WTC11 (cell line): Measurements from ENCODE around the gene EIF3L. TPM values are rescaled to one million over a fixed set of nuclear protein-coding genes. Genes with fewer than 3 reads are reported as not detected.
A peak's percentile ranks its signal among the peaks of the same experiment; 100 is the strongest.

Source experiments
- CREB1 ChIP-seq: sonication (generic); formaldehyde crosslinking; IDR thresholded peaks from 2 replicates; pipeline ENCODE4 v1.8.0; 2023; ENCODE audit warnings: mild to moderate bottlenecking, missing genetic modification reagents
- ETV6 ChIP-seq: sonication (generic); formaldehyde crosslinking; IDR thresholded peaks from 2 replicates; pipeline ENCODE4 v1.8.1; 2022; ENCODE audit warnings: mild to moderate bottlenecking, missing genetic modification reagents
- FOXK1 ChIP-seq: sonication (generic); formaldehyde crosslinking; IDR thresholded peaks from 2 replicates; pipeline ENCODE4 v1.8.0; 2022; ENCODE audit warnings: mild to moderate bottlenecking, moderate library complexity, missing genetic modification reagents
- FOXP1 ChIP-seq: sonication (generic); formaldehyde crosslinking; IDR thresholded peaks from 2 replicates; pipeline ENCODE4 v1.8.0; 2022; ENCODE audit warnings: missing genetic modification reagents, mild to moderate bottlenecking, moderate library complexity, borderline replicate concordance
- HMGA2 ChIP-seq: fragments of 250-450 bp; sonication (Bioruptor Pico); IDR thresholded peaks from 2 replicates; pipeline ENCODE4 v1.4.0; 2021; ENCODE audit warnings: mild to moderate bottlenecking, moderate library complexity
- JUN ChIP-seq: sonication (generic); formaldehyde crosslinking; IDR thresholded peaks from 2 replicates; pipeline ENCODE4 v1.8.0; 2023; ENCODE audit warnings: mild to moderate bottlenecking, missing genetic modification reagents
- RORB ChIP-seq: fragments of 250-450 bp; sonication (Bioruptor Pico); IDR thresholded peaks from 2 replicates; pipeline ENCODE4 v1.9.0; 2021; ENCODE audit warnings: mild to moderate bottlenecking
- SMAD3 ChIP-seq: sonication (generic); formaldehyde crosslinking; IDR thresholded peaks from 2 replicates; pipeline ENCODE4 v1.8.0; 2022; ENCODE audit warnings: missing genetic modification reagents, mild to moderate bottlenecking, borderline replicate concordance
- ZBTB21 ChIP-seq: sonication (generic); formaldehyde crosslinking; IDR thresholded peaks from 2 replicates; pipeline ENCODE4 v1.8.1; 2023; ENCODE audit warnings: mild to moderate bottlenecking, missing genetic modification reagents, borderline replicate concordance
- ZNF232 ChIP-seq: sonication (generic); formaldehyde crosslinking; IDR thresholded peaks from 2 replicates; pipeline ENCODE4 v1.8.0; 2022; ENCODE audit warnings: mild to moderate bottlenecking, missing genetic modification reagents
- ZNF317 ChIP-seq: sonication (generic); formaldehyde crosslinking; IDR thresholded peaks from 2 replicates; pipeline ENCODE4 v1.8.1; 2023; ENCODE audit warnings: low read depth, mild to moderate bottlenecking, moderate library complexity, missing genetic modification reagents, borderline replicate concordance
- ZNF416 ChIP-seq: fragments of 250-450 bp; sonication (Bioruptor Pico); IDR thresholded peaks from 2 replicates; pipeline ENCODE4 v1.9.0; 2021; ENCODE audit warnings: mild to moderate bottlenecking, inconsistent platforms
- total RNA-seq: library from RNA; stranded (reverse); gene quantifications from 3 replicates; pipeline ENCODE4 v1.2.3, GENCODE V29; 2021
- TF ChIP-seq, protein P1 (sequence below): sonication (generic); formaldehyde crosslinking; IDR thresholded peaks from 2 replicates; pipeline ENCODE4 v1.8.0; 2023; ENCODE audit warnings: missing genetic modification reagents, mild to moderate bottlenecking, borderline replicate concordance
- TF ChIP-seq, protein P2 (sequence below): sonication (generic); formaldehyde crosslinking; IDR thresholded peaks from 2 replicates; pipeline ENCODE4 v1.8.1; 2023; ENCODE audit warnings: mild to moderate bottlenecking, missing genetic modification reagents
- TF ChIP-seq, protein P3 (sequence below): sonication (generic); formaldehyde crosslinking; IDR thresholded peaks from 2 replicates; pipeline ENCODE4 v1.8.1; 2022; ENCODE audit warnings: missing genetic modification reagents, borderline replicate concordance
- TF ChIP-seq, protein P4 (sequence below): sonication (generic); formaldehyde crosslinking; IDR thresholded peaks from 2 replicates; pipeline ENCODE4 v1.8.1; 2023; ENCODE audit warnings: mild to moderate bottlenecking, missing genetic modification reagents, borderline replicate concordance
- TF ChIP-seq, protein P5 (sequence below): sonication (generic); formaldehyde crosslinking; IDR thresholded peaks from 2 replicates; pipeline ENCODE4 v1.8.1; 2023; ENCODE audit warnings: mild to moderate bottlenecking, missing genetic modification reagents, moderate library complexity
- TF ChIP-seq, protein P6 (sequence below): fragments of 200-600 bp; IDR thresholded peaks from 2 replicates; pipeline ENCODE4 v1.8.0; 2022; ENCODE audit warnings: antibody characterized with exemption
- TF ChIP-seq, protein P7 (sequence below): sonication (generic); formaldehyde crosslinking; IDR thresholded peaks from 2 replicates; pipeline ENCODE4 v1.8.1; 2022; ENCODE audit warnings: mild to moderate bottlenecking, moderate library complexity, missing genetic modification reagents
- TF ChIP-seq, protein P8 (sequence below): fragments of 250-450 bp; sonication (Bioruptor Pico); IDR thresholded peaks from 2 replicates; pipeline ENCODE4 v1.8.0; 2021; ENCODE audit warnings: mild to moderate bottlenecking

The EIF3L gene
- total RNA-seq, 1 experiment from 2014 or later: 611 TPM

DNA sequence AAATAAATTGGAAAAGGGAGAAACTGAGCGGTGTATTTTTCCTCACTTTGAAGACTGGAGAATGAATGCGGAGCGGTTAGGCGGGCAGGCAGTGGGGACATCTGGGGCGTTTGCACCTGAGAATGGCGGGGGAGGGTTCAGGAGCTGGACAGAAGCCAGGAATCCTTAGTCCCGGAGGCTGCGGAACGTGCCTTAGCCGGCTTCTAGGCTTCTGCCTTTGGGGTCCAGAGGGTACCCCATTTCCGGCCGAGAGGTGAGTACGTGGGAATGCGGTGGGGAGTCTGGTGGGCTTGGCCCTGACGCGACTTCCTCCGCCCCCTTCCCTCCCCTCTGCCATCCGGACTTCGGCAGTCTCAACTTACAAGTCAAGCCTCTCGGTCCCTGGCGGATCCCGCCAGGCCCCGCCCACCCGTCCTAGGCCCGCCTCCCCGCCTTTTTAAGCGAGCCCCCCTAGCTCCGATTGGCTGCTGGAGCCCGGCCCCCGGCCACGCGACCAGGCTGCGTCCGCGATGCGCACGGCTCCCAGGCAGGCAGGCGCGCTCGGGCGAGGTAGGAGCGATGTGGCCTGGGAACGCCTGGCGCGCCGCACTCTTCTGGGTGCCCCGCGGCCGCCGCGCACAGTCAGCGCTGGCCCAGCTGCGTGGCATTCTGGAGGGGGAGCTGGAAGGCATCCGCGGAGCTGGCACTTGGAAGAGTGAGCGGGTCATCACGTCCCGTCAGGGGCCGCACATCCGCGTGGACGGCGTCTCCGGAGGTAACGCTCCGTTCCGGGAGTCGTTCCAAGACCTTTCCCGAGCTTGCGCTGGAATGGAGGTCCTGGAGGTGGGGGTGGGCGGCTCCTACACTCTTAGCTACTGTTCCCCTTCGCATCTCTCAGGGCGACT lies 41.6 kb upstream of the EIF3L start, which contains the start of gene GCAT (continued):
- TF ChIP-seq, protein P1, sequence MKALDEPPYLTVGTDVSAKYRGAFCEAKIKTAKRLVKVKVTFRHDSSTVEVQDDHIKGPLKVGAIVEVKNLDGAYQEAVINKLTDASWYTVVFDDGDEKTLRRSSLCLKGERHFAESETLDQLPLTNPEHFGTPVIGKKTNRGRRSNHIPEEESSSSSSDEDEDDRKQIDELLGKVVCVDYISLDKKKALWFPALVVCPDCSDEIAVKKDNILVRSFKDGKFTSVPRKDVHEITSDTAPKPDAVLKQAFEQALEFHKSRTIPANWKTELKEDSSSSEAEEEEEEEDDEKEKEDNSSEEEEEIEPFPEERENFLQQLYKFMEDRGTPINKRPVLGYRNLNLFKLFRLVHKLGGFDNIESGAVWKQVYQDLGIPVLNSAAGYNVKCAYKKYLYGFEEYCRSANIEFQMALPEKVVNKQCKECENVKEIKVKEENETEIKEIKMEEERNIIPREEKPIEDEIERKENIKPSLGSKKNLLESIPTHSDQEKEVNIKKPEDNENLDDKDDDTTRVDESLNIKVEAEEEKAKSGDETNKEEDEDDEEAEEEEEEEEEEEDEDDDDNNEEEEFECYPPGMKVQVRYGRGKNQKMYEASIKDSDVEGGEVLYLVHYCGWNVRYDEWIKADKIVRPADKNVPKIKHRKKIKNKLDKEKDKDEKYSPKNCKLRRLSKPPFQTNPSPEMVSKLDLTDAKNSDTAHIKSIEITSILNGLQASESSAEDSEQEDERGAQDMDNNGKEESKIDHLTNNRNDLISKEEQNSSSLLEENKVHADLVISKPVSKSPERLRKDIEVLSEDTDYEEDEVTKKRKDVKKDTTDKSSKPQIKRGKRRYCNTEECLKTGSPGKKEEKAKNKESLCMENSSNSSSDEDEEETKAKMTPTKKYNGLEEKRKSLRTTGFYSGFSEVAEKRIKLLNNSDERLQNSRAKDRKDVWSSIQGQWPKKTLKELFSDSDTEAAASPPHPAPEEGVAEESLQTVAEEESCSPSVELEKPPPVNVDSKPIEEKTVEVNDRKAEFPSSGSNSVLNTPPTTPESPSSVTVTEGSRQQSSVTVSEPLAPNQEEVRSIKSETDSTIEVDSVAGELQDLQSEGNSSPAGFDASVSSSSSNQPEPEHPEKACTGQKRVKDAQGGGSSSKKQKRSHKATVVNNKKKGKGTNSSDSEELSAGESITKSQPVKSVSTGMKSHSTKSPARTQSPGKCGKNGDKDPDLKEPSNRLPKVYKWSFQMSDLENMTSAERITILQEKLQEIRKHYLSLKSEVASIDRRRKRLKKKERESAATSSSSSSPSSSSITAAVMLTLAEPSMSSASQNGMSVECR (CRISPR knock-in tag): peak; percentile 80; the same call in 1 of the 2 replicates
- TF ChIP-seq, protein P2, sequence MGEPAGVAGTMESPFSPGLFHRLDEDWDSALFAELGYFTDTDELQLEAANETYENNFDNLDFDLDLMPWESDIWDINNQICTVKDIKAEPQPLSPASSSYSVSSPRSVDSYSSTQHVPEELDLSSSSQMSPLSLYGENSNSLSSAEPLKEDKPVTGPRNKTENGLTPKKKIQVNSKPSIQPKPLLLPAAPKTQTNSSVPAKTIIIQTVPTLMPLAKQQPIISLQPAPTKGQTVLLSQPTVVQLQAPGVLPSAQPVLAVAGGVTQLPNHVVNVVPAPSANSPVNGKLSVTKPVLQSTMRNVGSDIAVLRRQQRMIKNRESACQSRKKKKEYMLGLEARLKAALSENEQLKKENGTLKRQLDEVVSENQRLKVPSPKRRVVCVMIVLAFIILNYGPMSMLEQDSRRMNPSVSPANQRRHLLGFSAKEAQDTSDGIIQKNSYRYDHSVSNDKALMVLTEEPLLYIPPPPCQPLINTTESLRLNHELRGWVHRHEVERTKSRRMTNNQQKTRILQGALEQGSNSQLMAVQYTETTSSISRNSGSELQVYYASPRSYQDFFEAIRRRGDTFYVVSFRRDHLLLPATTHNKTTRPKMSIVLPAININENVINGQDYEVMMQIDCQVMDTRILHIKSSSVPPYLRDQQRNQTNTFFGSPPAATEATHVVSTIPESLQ (CRISPR knock-in tag): no peak
- TF ChIP-seq, protein P3, sequence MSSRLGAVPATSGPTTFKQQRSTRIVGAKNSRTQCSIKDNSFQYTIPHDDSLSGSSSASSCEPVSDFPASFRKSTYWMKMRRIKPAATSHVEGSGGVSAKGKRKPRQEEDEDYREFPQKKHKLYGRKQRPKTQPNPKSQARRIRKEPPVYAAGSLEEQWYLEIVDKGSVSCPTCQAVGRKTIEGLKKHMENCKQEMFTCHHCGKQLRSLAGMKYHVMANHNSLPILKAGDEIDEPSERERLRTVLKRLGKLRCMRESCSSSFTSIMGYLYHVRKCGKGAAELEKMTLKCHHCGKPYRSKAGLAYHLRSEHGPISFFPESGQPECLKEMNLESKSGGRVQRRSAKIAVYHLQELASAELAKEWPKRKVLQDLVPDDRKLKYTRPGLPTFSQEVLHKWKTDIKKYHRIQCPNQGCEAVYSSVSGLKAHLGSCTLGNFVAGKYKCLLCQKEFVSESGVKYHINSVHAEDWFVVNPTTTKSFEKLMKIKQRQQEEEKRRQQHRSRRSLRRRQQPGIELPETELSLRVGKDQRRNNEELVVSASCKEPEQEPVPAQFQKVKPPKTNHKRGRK: no peak
- peak; percentile 86 for TF ChIP-seq FOXK1
- TF ChIP-seq RORB (CRISPR knock-in tag): no peak
- TF ChIP-seq ETV6: peak; percentile 87
- TF ChIP-seq, protein P4, sequence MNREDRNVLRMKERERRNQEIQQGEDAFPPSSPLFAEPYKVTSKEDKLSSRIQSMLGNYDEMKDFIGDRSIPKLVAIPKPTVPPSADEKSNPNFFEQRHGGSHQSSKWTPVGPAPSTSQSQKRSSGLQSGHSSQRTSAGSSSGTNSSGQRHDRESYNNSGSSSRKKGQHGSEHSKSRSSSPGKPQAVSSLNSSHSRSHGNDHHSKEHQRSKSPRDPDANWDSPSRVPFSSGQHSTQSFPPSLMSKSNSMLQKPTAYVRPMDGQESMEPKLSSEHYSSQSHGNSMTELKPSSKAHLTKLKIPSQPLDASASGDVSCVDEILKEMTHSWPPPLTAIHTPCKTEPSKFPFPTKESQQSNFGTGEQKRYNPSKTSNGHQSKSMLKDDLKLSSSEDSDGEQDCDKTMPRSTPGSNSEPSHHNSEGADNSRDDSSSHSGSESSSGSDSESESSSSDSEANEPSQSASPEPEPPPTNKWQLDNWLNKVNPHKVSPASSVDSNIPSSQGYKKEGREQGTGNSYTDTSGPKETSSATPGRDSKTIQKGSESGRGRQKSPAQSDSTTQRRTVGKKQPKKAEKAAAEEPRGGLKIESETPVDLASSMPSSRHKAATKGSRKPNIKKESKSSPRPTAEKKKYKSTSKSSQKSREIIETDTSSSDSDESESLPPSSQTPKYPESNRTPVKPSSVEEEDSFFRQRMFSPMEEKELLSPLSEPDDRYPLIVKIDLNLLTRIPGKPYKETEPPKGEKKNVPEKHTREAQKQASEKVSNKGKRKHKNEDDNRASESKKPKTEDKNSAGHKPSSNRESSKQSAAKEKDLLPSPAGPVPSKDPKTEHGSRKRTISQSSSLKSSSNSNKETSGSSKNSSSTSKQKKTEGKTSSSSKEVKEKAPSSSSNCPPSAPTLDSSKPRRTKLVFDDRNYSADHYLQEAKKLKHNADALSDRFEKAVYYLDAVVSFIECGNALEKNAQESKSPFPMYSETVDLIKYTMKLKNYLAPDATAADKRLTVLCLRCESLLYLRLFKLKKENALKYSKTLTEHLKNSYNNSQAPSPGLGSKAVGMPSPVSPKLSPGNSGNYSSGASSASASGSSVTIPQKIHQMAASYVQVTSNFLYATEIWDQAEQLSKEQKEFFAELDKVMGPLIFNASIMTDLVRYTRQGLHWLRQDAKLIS (CRISPR knock-in tag): no peak
- peak; percentile 89; the same call in 1 of the 2 replicates for TF ChIP-seq SMAD3 (CRISPR knock-in tag)
- no peak for TF ChIP-seq HMGA2
- TF ChIP-seq ZNF317 (CRISPR knock-in tag): no peak
- no peak for TF ChIP-seq JUN (CRISPR knock-in tag)
- TF ChIP-seq FOXP1: peak; percentile 73
- TF ChIP-seq CREB1 (CRISPR knock-in tag): no peak
- TF ChIP-seq, protein P5, sequence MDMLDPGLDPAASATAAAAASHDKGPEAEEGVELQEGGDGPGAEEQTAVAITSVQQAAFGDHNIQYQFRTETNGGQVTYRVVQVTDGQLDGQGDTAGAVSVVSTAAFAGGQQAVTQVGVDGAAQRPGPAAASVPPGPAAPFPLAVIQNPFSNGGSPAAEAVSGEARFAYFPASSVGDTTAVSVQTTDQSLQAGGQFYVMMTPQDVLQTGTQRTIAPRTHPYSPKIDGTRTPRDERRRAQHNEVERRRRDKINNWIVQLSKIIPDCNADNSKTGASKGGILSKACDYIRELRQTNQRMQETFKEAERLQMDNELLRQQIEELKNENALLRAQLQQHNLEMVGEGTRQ (CRISPR knock-in tag): peak; percentile 83
- TF ChIP-seq, protein P6, sequence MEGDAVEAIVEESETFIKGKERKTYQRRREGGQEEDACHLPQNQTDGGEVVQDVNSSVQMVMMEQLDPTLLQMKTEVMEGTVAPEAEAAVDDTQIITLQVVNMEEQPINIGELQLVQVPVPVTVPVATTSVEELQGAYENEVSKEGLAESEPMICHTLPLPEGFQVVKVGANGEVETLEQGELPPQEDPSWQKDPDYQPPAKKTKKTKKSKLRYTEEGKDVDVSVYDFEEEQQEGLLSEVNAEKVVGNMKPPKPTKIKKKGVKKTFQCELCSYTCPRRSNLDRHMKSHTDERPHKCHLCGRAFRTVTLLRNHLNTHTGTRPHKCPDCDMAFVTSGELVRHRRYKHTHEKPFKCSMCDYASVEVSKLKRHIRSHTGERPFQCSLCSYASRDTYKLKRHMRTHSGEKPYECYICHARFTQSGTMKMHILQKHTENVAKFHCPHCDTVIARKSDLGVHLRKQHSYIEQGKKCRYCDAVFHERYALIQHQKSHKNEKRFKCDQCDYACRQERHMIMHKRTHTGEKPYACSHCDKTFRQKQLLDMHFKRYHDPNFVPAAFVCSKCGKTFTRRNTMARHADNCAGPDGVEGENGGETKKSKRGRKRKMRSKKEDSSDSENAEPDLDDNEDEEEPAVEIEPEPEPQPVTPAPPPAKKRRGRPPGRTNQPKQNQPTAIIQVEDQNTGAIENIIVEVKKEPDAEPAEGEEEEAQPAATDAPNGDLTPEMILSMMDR: no peak
- 0 out of 2 replicates have a peak, but pooled peaks have one; percentile 24 for TF ChIP-seq ZBTB21 (CRISPR knock-in tag)
- TF ChIP-seq, protein P7, sequence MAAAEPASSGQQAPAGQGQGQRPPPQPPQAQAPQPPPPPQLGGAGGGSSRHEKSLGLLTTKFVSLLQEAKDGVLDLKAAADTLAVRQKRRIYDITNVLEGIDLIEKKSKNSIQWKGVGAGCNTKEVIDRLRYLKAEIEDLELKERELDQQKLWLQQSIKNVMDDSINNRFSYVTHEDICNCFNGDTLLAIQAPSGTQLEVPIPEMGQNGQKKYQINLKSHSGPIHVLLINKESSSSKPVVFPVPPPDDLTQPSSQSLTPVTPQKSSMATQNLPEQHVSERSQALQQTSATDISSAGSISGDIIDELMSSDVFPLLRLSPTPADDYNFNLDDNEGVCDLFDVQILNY (CRISPR knock-in tag): peak; percentile 90
- TF ChIP-seq ZNF232 (CRISPR knock-in tag): peak; percentile 66; the same call in 1 of the 2 replicates
- TF ChIP-seq, protein P8, sequence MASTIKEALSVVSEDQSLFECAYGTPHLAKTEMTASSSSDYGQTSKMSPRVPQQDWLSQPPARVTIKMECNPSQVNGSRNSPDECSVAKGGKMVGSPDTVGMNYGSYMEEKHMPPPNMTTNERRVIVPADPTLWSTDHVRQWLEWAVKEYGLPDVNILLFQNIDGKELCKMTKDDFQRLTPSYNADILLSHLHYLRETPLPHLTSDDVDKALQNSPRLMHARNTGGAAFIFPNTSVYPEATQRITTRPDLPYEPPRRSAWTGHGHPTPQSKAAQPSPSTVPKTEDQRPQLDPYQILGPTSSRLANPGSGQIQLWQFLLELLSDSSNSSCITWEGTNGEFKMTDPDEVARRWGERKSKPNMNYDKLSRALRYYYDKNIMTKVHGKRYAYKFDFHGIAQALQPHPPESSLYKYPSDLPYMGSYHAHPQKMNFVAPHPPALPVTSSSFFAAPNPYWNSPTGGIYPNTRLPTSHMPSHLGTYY: no peak
- peak; percentile 79; the same call in 1 of the 2 replicates for TF ChIP-seq ZNF416 (CRISPR knock-in tag)
